PC-9 (cell line): ENCODE results near the gene OIT3. TPM values are rescaled to one million over a fixed set of nuclear protein-coding genes. Genes with fewer than 3 reads are reported as not detected.

Source experiments
- BruUV-seq: library from RNA; stranded (reverse); fragments of 400-500 nt; replicated peaks from 2 replicates; lab custom pipeline; 2021; lab: Mats Ljungman, UMichigan
- CTCF ChIA-PET: fragments of 300-600 bp; sonication (Branson Sonifier 250); formaldehyde crosslinking; loops from one replicate; lab custom pipeline; 2022; ENCODE audit warnings: antibody characterized with exemption; lab: Charles Lee
- POLR2A ChIA-PET: fragments of 300-600 bp; sonication (Branson Sonifier 250); formaldehyde crosslinking; loops from one replicate; lab custom pipeline; 2022; ENCODE audit warnings: antibody characterized with exemption; ENCODE audit not compliant: unreplicated experiment; lab: Charles Lee
- DNase-seq, 2 experiments: peaks; one replicate each; pipeline versions ENCODE4 v3.0.0 to v3.0.0-alpha.2; 2015 to 2022; ENCODE audit warnings: mixed read lengths in 1 of 2
- H2AFZ ChIP-seq: fragments of 200-600 bp; sonication (generic); 2 replicates; pipeline ENCODE4 v1.8.1; 2017; ENCODE audit warnings: antibody characterized with exemption
- H3F3A ChIP-seq: fragments of 200-600 bp; sonication (generic); 2 replicates; pipeline ENCODE4 v1.8.1; 2017; ENCODE audit warnings: antibody characterized with exemption, mild to moderate bottlenecking, low read depth; ENCODE audit not compliant: insufficient read depth
- H3K27ac ChIP-seq: fragments of 200-600 bp; sonication (generic); 2 replicates; pipeline ENCODE4 v1.6.1; 2016; ENCODE audit warnings: mixed run types
- H3K27me3 ChIP-seq: fragments of 200-600 bp; sonication (generic); 2 replicates; pipeline ENCODE4 v1.6.1; 2016; ENCODE audit warnings: low read depth, mixed run types; ENCODE audit not compliant: insufficient read depth
- H3K36me3 ChIP-seq: fragments of 200-600 bp; sonication (generic); 2 replicates; pipeline ENCODE4 v1.6.1; 2016; ENCODE audit warnings: low read depth, mixed run types
- H3K4me1 ChIP-seq: fragments of 200-600 bp; sonication (generic); replicated peaks from 2 replicates; pipeline ENCODE4 v1.6.1; 2016; ENCODE audit warnings: mixed run types; ENCODE audit not compliant: insufficient read depth
- H3K4me2 ChIP-seq: fragments of 200-600 bp; sonication (generic); 2 replicates; pipeline ENCODE4 v1.6.1; 2017; ENCODE audit warnings: mixed run types
- H3K4me3 ChIP-seq: fragments of 200-600 bp; sonication (generic); 2 replicates; pipeline ENCODE4 v1.6.1; 2016; ENCODE audit warnings: mixed run types
- H3K79me2 ChIP-seq: fragments of 200-600 bp; sonication (generic); 2 replicates; pipeline ENCODE4 v1.6.1; 2017; ENCODE audit warnings: low read depth, mixed run types
- H3K9me2 ChIP-seq: fragments of 200-600 bp; sonication (generic); 2 replicates; pipeline ENCODE4 v1.8.1; 2017; ENCODE audit warnings: mild to moderate bottlenecking; ENCODE audit not compliant: insufficient read depth
- H3K9me3 ChIP-seq: fragments of 200-600 bp; sonication (generic); 2 replicates; pipeline ENCODE4 v1.8.1; 2016; ENCODE audit warnings: low read depth; ENCODE audit not compliant: insufficient read depth
- H4K20me1 ChIP-seq: fragments of 200-600 bp; sonication (generic); 2 replicates; pipeline ENCODE4 v1.8.1; 2017; ENCODE audit not compliant: insufficient read depth
- CTCF ChIP-seq: fragments of 200-600 bp; sonication (generic); conservative IDR thresholded peaks from 2 replicates; pipeline ENCODE4 v1.6.1; 2017; ENCODE audit warnings: mixed run types, antibody characterized with exemption, mild to moderate bottlenecking, moderate library complexity
- EZH2 ChIP-seq: fragments of 200-600 bp; sonication (generic); IDR thresholded peaks from 2 replicates; pipeline ENCODE4 v1.8.0; 2017; ENCODE audit warnings: antibody characterized with exemption, low read depth
- intact Hi-C: fragments of 100-400 bp; cut with micrococcal nuclease; formaldehyde crosslinking; loops from one replicate; pipeline ENCODE4 v1.10.0; 2022; ENCODE audit not compliant: unreplicated experiment
- total RNA-seq: library from RNA; stranded (reverse); gene quantifications from 2 replicates; pipeline ENCODE4 v1.2.3, GENCODE V29; 2021

Gene OIT3
- total RNA-seq, 1 experiment from 2014 or later: 0.28 TPM

- DNase-seq: no peak
- BruUV-seq: no TSS peak
- Histone ChIP-seq H4K20me1 (no peaks in the 10 kb centered on the region), H3K36me3 (0 out of 2 replicates have a peak, but pooled peaks cover 7% of the 10 kb centered on the region), H3K9me2 (no peaks in the 10 kb centered on the region), H3K4me1 (peaks cover 20% of the 10 kb centered on the region), H3K9me3 (peaks cover 3% of the 10 kb centered on the region; the same call in 1 of the 2 replicates), H3K4me2 (no peak overlapping the region), H3F3A (peaks cover 3% of the 10 kb centered on the region; the same call in 1 of the 2 replicates), H3K27me3 (no peaks in the 10 kb centered on the region), H2AFZ (no peak overlapping the region), H3K4me3 (no peak overlapping the region), H3K79me2 (peaks cover 7% of the 10 kb centered on the region; the same call in 1 of the 2 replicates), H3K27ac (no peak overlapping the region)
- intact Hi-C loops: no loop called here
- ChIA-PET POLR2A (no interaction called here), CTCF (no interaction called here)
- TF ChIP-seq EZH2: no peak
- no peak for TF ChIP-seq CTCF
These were observed 42.7 kb upstream of the OIT3 start for GRCh38 chr10:72850861-72851260.

- intact Hi-C loops: no loop called here
- Histone ChIP-seq H3K4me1 (peaks cover 14% of the 10 kb centered on the region), H3K9me2 (no peaks in the 10 kb centered on the region), H4K20me1 (no peaks in the 10 kb centered on the region), H2AFZ (no peak overlapping the region), H3K36me3 (0 out of 2 replicates have a peak, but pooled peaks cover 7% of the 10 kb centered on the region), H3F3A (no peaks in the 10 kb centered on the region), H3K27ac (no peak overlapping the region), H3K9me3 (peaks cover 3% of the 10 kb centered on the region; the same call in 1 of the 2 replicates), H3K79me2 (peaks cover 7% of the 10 kb centered on the region; the same call in 1 of the 2 replicates), H3K4me3 (no peak overlapping the region), H3K27me3 (no peaks in the 10 kb centered on the region), H3K4me2 (no peak overlapping the region)
- no TSS peak for BruUV-seq
- no peak for DNase-seq
- TF ChIP-seq EZH2: no peak
- TF ChIP-seq CTCF: no peak
- POLR2A ChIA-PET: no interaction called here
- CTCF ChIA-PET: no interaction called here
These were observed 42.0 kb upstream of the OIT3 start for GRCh38 chr10:72851509-72851908.

- Histone ChIP-seq H3K36me3 (0 out of 2 replicates have a peak, but pooled peaks cover 7% of the 10 kb centered on the region), H3K79me2 (peaks cover 7% of the 10 kb centered on the region; the same call in 1 of the 2 replicates), H2AFZ (no peak overlapping the region), H3K4me3 (no peak overlapping the region), H3K9me3 (peaks cover 3% of the 10 kb centered on the region; the same call in 1 of the 2 replicates), H3K27ac (no peak overlapping the region), H3K4me2 (no peak overlapping the region), H4K20me1 (no peaks in the 10 kb centered on the region), H3F3A (no peaks in the 10 kb centered on the region), H3K27me3 (no peaks in the 10 kb centered on the region), H3K4me1 (peaks cover 4% of the 10 kb centered on the region; the same call in 1 of the 2 replicates), H3K9me2 (no peaks in the 10 kb centered on the region)
- DNase-seq: no peak
- TF ChIP-seq EZH2 (no peak), CTCF (no peak)
- CTCF ChIA-PET: no interaction called here
- intact Hi-C loops: no loop called here
- BruUV-seq: no TSS peak
- POLR2A ChIA-PET: no interaction called here
These were observed 41.0 kb upstream of the OIT3 start for GRCh38 chr10:72852508-72852907.
